COR-L47 (cell line): ENCODE measurements around the gene KAZN.

ENCODE experiments used
- DNase-seq: peaks from one replicate; lab custom pipeline; 2025; lab: John Stamatoyannopoulos, UW

Gene KAZN

DNA sequence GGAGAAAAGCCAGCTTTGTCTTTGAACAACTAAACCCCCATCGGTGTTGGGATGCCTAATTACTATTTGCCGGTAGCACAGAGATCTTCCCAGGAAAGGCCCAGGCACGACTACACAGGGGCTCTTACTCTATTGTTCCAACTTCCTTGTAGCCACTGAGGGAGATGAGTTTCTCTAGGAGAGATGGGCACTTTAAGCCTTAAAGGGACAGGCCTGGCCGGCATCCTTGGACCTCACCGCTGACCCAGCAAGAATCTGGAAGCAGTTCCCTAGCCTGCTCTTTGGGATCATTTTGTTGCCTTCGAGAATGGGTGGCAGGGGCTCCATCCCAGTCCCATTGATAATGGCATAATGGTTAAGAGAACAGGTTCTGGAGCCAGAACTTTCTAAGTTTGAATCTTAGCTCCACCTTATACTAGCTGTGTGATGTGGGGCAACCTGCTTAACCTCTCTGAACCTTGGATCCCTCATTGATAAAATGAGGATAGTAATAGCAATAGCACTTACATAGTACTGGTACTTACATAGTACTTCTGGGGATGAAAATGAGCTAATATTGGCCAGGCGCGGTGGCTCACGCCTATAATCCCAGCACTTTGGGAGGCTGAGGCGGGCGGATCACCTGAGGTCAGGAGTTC, 316.0 kb downstream of the KAZN start:
- no peak for DNase-seq

GRCh38 chr1:14915356-14916054, 317.0 kb downstream of the KAZN start:
- DNase-seq = peak; percentile 20

DNA sequence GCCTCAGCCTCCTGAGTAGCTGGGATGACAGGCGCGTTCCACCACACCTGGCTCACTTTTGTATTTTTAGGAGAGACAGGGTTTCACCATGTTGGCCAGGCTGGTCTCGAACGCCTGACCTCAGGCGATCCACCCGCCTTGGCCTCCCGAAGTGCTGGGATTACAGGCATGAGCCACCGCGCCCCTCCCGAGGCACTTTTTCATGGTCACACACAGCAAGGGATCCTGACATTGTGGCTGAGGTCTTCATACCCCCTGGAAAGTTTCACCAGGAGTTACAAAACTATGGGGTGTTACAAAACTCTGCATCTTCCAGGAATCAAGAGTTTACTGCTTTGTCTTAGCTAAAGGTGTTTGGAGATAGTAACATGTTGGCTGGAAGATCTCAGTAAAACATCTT, 320.8 kb downstream of the KAZN start:
- DNase-seq = no peak

- DNase-seq = no peak
Observed at GRCh38 chr1:14919751-14920150, 321.3 kb downstream of the KAZN start.

GRCh38 chr1:14921057-14921456, 322.6 kb downstream of the KAZN start:
- DNase-seq = no peak

DNA sequence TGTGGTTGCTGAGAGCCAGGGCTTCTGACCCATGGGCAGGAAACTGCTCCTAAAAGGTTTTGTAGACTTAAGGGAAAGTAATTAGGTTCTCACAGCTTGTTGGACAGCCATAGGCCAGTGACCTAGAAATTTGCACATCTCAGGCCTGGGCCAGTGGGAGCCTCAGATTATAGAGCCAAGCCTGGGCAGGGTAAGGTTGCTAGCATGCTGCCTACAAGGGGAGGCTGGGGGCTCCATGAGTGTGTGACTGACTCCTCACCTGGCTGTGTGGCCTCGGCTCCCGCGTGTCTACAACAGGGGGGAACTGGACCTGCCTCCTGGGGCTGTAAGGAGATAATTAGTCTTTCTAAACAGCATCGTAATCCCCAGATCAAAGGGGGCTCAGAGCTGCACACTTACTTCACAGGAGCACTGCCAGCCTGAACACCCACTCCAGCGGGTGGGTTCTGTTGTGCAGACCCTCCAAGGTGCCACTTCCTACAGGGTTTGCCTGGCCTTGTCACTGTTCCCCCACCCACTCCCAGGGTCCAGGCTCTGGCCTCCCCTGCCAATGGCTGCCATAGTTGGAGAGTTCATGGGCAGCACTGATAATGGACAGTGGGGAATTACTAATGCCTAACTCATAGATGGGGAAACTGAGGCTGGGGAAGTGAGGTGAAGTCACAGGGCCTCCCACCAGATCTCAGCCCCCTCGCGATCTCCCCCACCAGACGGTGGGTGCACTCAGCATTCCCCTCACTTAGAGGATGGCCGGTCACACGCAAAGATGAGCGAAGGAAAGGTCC, 324.6 kb downstream of the KAZN start:
- no peak for DNase-seq

GRCh38 chr1:14923727-14924452, 325.4 kb downstream of the KAZN start:
- peak; percentile 31 for DNase-seq

GRCh38 chr1:14924455-14925331, 326.2 kb downstream of the KAZN start:
- DNase-seq = peak; percentile 18

- no peak for DNase-seq
Observed at GRCh38 chr1:14925336-14926136, 327.1 kb downstream of the KAZN start.

- DNase-seq = no peak
Observed at GRCh38 chr1:14926229-14926628, 327.7 kb downstream of the KAZN start.

- no peak for DNase-seq
Observed at GRCh38 chr1:14926818-14927575, 328.5 kb downstream of the KAZN start.

DNA sequence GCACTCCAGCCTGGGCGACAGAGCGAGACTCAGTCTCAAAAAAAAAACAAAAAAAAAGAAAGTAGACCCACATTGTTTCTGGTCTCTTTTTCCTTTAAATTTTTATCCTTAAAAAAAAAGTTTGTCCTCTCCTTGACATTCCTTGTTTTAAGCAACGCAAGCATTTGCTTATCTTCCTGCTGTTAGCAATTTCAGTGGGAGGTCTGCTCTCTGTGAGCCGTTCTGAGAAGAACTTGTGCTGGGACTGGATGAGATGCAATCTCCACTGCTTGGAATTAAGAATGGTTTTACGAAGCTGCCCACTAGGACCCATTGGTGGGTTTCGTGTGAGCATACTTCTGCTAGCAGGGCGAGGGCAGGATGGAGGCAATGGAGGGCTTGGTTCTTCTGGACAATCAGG, 329.9 kb downstream of the KAZN start:
- DNase-seq = no peak

GRCh38 chr1:14928886-14929546, 330.5 kb downstream of the KAZN start:
- DNase-seq = no peak

DNA sequence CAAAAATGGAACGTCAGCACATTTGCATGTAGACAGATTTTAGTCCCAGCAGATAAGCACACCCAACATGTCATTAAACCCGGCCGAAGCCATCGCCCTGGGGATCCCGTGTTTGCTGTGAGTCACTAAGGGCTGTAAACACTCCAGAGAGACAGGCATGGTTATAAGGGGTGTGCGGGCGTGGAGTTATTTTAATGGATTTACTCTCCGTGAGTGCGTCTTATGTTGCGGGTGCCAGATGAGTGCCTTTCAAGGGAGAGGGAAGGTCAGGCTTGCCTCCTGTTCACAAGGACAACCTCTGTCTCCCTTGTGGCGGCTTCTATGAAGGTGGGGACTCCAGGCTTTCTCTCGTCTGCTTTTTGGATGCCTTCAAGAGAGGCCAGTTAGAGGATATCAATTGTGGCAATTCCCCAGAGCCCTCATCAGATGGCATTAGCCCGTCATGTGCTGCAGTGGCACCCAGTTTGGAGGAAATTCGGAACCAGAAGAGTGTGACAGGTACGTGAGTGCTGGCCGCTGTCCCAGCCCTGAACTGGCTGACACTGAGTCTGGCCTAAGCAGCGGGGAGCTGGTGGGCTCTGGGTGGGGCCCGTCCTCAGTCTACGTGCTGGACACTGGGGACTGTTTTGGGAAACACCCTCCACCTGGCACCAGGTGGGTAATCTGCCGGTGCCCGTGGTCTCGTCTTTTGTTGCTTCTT, 331.2 kb downstream of the KAZN start:
- peak; percentile 42 for DNase-seq

DNA sequence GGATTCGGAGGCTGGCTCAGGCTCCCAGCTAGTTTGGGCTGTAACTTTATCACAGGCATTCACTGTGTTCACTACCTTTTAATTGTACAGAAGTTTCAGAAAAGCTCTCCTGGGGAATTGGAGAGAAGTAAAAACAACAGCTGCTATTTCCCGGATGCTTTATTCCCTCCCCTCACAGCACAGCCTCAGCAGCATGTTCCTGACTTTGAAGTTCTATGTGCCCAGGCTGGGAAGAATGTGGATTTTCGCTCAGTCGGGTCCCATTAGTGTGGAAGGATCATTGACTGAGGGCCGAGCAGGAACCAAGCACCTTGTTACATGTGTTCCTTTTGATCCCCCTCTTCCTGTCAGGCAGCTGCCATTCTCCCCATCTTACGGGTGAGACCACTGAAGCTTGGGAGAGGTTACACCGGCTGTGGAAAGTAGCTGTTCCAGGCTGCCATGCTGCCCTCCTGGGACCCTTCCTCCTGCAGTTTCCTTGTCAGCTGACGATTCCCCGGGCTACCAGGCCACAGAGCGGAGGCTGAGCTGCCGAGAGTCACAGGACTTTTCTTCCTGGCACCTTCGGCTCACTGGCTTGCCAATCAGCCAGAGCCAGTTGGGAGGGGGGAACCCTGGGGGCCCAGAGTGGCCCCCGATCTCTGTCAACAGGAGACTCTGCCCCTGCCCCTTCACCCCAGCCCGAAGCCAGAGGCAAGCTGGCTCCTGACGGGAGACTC, 331.9 kb downstream of the KAZN start:
- DNase-seq = no peak

DNA sequence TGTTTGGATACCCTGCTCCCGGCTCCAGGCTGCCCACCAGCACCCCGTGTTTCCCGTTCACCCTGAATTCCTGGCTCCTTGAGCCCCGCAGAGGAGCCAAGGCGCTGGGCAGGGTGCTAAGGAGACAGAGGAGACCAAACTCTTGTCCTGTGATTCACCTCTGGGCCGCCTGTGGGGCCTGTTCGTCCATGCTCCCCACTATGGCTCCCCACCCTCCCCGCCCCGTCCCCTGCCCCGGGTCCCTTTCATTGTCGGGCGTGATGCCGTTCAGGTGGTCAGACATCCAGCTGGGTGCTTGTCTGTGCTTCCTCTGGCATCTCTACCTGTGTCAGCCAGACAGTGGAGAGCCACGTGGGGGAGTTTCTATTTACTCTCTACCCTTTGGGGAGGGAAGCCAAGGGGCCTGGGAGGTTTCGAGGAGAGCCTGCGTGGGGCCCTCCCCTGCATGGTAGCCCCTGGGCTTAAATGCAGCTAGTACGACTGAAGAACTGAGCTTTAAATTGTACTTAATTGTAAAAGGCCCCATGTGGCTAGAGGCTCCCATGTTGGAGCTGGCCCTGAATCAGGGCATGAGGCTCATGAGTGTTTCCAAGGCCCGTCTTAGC, 333.7 kb downstream of the KAZN start:
- DNase-seq = no peak

DNA sequence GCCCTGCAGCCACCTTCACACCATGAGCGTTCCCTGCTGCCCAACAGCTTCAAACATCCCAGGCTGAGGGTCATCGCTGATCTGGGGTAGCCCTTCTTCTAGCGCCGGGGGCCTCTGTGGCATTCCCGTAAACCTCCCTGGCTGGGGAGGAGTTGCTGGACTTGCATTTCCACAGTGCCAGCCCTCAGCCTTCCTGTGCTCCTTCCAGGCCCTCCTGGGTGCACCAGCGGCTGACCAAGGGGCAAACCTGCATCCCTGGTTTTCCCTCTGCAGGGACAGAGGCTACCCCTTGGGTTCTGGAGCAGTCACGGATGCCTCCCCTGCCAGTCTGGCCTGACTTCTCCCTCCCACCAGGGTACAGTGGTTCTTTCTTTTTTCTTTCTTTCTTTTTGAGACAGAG, 336.4 kb downstream of the KAZN start:
- no peak for DNase-seq

DNA sequence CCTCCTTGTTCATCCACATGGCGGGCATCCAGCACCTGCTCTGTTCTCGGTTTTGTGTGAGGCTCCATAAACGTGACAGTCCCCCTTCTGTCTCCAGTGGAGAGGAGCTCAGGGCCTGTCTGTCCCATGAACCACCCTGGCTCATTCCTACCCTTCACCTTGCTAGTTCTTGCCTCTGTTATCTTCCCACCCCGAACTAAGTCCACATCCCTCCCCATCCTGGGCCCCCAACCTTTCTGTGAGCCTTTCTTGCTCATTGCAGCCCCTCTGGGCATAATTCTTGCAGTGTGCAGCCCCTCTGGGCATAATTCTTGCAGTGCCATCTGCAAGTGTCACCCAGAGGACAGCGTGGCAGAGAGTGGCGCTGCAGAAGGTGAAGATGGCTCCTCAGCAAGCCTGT, 338.3 kb downstream of the KAZN start:
- DNase-seq = no peak
